Fibroblast of gingiva (primary cell): ENCODE data around the gene NOL3.
A peak's percentile ranks its signal among the peaks of the same experiment; 100 is the strongest.

Source experiments
- DNase-seq: peaks from one replicate; pipeline ENCODE4 v3.0.0-alpha.2; 2011; ENCODE audit warnings: low read depth

NOL3 gene

DNA sequence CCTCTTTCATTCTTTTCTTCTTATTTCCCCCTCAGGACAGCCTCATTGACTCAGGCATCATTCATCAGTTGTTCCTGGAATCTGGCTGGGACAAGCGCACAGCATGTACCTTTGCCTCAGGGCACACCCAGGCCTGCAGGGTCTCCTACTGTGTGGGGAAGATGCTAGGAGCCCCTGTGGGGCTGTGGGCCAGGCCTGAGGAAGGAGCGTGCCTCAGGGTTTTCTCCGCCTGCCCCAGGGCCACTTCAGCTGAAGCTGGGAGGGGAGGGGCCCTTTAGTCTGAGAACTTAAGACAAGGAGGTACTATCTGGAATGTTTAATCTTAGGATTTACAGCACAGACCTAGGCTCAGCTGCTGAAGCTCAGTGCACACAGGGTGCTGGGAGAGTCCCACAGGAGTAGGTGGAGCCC, 36.5 kb downstream of the NOL3 start:
- DNase-seq: no peak

DNA sequence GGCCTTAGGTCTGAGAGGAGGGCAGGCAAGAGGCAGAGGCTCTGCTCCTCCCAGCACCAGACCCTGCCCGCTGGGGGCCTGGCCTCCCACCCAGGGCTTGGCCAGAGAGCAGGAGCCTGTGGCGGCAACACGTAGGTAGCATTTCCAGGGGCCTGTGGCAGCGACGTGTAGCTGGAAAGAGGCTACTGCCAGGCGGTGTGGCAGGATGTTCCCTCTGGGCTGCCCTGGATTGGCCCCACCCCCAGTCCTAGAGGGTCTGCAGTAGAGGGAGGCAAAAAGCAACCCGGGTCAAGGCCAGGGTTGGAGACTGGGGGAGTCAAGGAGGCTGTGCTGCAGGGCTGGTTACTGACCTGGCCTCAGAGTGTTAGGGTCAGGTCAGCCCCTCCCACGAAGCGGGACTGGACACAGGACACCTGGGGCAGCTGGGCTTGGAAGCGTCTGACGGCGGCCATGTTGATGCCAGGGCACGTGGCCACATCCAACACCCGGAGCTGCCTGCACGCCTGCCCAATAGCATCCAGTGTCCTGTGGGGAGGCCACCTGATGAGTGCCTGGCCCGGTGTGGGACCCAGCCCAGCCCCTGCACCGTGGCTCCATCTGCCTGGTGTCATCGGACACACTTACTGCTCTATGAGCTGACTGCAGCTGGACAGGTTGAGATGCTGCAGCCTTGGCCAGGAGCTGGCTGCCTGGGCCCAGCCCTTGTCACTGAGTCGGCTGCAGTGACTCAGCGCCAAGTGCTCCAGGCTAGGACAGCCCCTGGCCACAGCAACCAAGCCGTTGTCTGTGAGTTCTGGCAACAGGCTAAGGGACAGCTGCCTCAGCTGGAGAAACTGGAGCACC, 37.1 kb downstream of the NOL3 start:
- peak; percentile 28 for DNase-seq

DNA sequence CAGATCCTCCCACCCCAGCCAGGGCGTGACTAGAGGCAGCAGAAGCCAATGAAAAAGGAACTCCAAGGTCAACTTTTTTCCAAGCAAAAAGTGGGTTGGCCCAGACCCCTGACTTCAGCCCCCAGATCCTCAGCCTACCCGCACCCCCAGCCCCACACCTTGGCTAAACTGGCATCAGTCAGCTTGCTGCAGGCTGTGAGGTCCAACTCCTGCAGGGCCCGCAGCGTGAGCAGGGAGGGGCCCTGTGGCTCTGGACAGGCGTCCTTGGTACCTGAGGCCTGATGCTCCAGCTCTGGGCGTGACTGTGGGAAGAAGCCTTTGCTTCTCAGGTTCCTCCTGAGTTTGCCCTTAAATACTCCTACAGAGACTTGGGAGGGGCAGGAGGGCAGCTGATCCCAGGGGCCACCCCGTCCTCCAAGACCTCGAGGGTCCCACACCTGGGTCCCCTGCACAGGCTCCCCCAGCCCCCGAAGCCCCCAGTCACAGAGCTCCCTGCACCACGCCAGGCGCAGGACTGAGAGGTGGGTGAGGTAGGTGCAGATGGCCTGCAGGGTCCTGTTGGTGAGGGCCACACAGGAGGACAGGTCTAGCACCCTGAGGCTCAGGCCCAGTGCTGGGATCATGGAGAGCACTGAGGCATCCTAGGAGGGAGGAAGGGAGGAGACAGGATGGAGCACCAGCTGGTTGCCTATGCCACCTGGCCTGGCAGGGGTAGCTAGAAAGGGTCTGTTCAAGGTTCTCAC, 38.0 kb downstream of the NOL3 start:
- no peak for DNase-seq

DNA sequence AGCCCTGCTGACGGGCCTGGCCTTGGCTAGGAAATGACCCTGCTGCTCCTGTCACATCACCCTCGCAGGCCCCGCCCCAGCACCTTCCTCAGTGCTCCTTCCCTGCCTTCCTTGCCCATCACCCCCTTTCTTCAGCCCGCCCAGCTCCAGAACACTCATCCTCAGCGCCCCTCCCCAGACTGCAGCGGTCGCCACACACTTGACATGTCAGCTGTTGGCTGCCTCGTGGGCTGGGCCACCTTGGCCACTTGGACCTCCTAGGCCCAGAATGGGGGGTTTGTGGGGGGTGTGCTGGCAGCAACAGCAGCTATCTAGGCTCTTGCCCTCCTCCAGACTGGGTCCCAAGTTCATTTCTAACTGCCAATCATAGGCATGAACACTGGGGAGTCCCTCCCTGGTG, 39.2 kb downstream of the NOL3 start:
- DNase-seq: no peak

DNA sequence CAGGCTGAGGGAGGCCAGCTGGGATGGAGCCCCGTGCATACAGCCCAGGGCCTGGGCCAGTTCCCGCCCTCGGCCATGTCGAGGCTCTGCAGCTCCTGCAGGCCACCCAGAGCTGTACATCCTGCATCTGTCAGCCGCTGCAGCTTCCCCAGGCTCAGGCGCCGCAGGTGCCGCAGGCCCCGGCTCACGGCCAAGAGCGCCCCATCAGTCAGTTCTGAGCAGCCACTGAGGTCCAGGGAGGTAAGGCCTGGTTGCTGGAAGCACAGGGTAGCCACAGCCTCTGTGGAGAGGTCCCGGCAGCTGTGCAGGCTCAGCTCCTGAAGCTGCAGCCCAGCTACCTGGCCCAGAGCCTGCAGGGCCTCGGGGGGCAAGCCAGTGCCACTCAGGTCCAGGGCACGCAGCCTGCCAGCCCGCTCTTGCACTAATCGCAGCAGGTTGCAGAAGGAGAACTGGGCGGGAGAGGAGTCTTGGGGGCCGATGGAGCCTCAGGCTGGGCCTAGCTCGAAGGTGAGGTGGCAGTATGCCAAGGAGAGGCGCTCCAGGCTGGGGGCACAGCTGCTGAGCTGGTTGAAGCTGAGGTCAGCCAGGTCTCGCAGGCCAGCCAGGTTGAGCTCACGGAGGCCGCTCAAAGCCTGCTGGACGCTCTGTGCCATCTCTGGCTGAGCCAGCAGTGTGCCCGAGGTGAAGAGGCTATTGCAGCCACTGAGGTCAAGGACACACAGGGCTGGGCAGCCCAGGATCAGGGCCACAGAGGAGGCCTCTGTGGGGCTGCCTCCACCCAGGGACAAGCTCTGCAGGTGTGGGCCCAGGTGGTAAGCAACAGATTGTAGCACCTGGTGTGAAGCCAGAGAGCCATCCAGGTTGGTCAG, 40.0 kb downstream of the NOL3 start:
- DNase-seq: no peak

DNA sequence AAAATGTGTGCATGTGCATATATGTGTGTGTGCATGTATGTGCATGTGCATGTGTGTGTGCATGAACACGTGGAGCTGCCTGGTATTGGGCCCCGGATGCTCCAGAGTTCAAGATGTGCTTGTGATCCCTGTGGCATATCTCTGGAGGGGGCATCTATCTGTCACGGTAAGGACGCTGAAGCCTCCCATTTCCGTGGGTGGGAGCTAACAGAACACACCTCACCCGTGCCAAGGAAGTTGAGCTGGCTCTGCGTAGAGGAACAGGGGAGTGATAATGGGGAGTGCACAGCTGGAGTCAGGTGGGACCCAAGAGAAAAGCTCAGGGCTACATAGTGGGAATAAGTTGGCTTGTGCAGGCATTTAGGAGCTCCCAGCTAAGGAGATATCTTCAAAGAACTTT, 41.3 kb downstream of the NOL3 start:
- no peak for DNase-seq

DNA sequence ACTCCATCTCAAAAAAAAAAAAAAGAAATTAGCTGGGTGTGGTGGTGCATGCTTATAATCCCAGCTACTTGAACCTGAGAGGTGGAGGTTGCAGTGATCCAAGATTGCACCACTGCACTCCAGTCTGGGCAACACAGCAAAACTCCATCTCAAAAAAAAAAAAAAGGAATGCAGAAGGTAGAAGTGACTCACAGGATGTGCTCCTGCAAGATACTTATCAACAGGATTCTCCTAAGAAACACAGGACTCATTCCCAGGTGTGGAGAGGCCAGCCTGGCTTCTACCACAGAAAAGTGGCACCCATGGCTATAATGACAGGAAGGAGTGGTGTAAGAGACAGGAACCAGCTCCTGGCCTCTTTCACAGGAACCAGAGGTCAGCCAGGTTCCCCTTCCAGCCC, 42.4 kb downstream of the NOL3 start:
- no peak for DNase-seq

DNA sequence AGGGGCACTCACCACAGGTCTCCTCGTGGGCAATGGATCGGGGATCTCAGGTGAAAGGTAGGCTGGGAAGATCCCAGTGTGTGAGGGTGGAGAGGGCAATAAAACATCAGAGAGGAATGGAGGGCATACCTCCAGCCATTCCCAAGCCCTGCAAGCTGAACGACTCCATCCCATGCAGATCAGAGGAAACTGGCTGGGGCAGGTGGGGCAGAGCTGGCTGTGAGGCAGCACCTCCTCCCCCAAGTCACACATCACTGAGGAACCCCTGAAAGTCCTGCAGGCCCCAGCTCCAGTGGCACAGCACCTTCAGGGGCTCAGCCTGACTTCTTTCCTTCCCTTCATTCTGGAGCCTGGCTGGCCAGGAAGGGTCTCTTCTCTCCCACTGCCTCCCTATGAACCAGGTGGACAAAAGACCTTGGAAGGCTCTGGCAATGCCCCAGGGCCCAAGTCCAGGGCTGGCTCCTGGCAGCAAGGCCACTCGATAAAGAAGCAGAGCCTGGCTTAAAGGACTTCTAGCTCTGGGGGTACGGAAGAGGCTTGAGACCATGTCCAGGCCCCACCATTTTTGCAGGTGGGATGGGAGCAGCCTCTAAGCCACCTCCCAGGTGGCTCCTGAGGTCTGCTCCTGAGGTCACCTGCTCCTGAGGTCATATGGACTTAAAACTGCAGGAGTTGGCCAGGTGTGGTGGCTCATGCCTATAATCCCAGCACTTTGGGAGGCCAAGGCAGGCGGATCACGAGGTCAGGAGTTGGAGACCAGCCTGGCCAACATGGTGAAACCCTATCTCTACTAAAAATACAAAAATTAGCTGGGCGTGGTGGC, 43.1 kb downstream of the NOL3 start:
- no peak for DNase-seq

DNA sequence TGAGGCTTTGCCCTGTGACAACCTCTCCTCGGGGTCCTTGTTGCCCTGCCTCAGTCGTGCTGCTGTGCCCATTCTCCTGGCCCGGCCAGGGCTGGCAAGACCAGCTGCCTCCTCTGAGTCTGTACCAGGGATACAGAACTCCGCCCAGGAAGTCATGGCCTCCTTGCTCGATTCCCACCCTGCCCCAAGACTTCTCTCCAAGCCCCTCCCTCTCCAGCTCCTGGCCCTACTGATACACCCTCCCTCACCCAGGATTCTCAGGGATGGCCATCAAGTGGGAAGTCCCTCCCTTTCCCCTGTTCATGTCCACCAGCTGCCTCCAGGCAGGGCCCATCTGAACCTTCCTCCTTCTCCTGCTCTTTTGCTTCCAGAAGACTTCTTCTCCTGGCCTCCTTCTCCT, 45.4 kb downstream of the NOL3 start:
- DNase-seq: no peak

DNA sequence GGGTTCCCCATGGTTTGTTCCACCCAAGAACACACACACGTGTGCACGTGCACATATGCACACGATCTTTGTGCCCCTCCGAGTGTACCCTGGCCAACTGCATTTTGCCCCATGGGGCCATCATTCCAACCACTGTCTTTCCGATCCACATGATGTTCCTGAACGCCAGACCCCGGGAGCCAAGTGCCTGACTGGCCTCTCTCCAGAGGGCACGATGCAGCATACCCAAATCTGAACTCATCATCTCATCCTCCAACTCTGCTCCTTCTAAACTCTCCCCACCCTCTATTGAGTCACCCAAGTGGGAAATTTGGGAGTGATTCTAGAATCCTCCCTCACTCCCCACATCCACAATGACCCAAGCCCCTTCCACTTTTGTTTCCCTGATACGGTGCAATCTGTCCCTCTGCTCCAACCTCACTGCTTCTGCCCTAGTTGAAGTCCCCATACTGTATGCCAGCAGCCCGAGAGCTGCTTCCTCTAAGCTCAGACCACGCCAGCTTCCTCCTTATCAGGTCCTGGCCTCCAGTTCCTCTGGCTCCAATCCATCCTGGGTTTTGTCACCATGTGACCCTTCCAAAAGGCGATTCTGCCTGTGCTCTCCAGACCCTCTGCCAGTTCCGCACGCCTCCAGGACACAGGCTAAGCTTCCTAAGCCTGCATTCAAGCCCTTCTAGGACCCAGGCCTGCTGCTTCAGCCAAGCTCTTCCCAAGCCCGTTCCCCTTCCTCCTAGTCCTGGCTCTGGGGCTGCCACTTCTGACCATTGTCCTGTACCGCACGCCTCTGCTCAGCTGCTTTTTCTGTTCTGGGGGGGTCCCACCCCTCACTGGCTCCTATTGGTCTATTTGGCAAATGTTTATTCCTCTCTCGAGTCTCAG, 46.5 kb downstream of the NOL3 start:
- DNase-seq: no peak

DNA sequence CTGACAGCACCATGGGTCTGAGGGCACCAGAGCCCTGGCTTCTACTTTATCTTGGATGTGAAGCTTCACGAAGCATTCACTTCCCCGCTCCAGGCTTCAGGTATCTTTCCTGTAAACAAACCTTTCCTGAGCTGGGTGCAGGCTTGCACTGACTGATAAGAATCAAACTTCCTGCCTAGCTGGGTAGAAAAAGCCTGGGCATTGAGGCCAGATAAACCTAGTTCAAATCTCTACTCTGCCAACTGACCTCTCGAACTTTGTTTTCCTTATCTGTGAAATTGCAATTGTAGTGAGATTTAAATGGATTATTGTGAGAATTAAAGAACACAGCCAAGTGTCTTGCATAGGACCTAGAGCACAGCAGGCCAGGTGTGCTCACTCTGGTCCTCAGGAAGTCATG, 53.7 kb downstream of the NOL3 start:
- no peak for DNase-seq
